ENCODE data around the gene RSAD2.
"Not testable (repeated sequence)": the region's sequence is repeated elsewhere in the genome, so short reads cannot be mapped to it uniquely, and the experiment has no call there.

The RSAD2 gene

GRCh38 chr2:6928452-6928851 lies 50.9 kb downstream of the RSAD2 start:
- DNase-seq: no peak

GRCh38 chr2:6929196-6929819 lies 51.7 kb downstream of the RSAD2 start:
- DNase-seq: no peak

DNA sequence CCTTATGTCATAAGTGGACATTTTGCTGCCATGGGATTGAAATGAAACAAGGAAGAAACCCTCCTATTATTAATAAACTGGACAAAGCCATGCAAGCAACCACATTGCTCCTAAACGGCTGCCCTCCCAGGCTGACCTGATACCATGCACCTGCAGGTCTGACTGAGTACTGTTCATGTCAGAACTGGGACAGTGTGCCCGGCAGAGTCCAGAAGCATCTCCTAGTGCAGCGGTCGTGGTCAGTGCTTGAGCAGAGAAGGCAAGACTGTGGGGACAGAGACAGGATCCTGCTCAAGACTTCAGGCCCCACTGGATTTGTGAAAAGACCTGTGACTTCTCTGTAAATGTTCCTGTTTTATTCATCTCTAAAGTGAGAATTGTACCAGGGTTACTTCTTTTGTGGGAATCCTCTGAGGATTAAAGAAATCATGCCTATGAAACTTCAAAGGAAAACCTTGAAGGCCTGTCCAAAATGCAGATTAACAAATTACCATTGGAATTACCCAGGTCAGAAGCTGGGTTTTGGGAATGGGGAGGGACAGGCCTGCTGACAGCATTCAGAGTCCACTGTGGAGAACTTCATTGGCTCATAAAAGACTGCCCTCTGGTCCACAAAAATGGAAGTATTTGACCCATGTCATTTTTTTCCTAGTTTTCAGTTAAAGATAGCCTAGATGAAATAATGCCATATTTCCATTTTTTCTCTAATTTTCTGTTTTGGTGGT lies 53.5 kb downstream of the RSAD2 start:
- DNase-seq: no peak

- no peak for DNase-seq
Measured at GRCh38 chr2:6931753-6932152, 54.2 kb downstream of the RSAD2 start.

- DNase-seq: no peak
Measured at GRCh38 chr2:6932206-6932605, 54.6 kb downstream of the RSAD2 start.

DNA sequence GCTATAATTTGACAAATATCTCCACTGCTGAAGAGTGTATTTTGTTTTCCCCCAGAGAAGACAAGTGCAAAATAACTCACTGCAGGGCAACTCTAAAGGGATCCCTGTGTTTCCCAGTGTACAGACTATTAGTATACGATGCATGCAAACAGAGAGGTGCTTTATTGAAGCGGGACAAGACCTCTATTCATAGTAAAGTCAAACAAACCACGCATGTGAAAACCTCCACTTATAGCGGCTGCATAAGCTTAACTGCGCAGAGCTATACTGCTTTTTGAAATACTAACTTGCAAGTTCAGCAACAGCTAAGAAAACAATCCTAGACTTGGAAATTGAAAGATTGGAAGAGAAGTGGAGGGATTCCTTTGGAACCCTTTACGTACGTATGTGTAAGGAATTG lies 55.3 kb downstream of the RSAD2 start:
- no peak for DNase-seq

DNA sequence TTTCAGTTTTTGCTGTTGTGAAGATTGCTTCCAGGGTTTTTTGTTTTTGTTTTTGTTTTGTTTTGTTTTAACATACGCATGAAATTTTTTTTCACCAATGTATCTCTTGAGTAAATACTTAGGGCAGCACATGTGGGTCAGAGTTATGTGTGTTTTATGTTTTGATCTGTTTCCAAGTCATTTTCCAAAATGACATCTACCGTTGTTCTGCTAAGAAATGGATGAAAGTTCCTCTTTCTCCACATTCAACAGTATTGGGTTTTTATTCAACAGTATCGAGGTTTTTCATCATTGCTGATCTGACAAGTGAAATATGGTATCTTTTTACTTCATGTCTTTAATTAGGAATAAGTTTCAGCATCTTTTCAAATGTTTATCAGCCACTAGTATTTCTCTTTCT lies 56.3 kb downstream of the RSAD2 start:
- DNase-seq: no peak

DNA sequence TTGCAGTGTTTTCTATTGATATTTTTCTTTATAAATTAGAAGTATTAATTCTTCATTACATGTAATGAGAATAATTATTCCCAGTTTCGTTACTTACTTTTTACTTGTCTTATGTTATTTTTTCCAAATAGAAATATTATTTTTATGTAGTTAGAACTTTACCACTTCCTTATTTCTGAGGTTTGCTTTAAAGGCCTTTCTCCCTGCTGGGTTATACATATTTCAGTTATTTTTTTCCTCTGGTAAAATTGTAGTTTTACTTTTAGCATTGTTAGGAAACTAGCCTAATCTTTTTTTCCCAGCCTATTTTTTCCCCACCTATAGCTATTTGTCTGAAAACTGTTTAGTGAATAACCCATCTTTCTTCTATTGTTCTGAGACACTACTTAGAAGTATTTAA lies 56.8 kb downstream of the RSAD2 start:
- no peak for DNase-seq

DNA sequence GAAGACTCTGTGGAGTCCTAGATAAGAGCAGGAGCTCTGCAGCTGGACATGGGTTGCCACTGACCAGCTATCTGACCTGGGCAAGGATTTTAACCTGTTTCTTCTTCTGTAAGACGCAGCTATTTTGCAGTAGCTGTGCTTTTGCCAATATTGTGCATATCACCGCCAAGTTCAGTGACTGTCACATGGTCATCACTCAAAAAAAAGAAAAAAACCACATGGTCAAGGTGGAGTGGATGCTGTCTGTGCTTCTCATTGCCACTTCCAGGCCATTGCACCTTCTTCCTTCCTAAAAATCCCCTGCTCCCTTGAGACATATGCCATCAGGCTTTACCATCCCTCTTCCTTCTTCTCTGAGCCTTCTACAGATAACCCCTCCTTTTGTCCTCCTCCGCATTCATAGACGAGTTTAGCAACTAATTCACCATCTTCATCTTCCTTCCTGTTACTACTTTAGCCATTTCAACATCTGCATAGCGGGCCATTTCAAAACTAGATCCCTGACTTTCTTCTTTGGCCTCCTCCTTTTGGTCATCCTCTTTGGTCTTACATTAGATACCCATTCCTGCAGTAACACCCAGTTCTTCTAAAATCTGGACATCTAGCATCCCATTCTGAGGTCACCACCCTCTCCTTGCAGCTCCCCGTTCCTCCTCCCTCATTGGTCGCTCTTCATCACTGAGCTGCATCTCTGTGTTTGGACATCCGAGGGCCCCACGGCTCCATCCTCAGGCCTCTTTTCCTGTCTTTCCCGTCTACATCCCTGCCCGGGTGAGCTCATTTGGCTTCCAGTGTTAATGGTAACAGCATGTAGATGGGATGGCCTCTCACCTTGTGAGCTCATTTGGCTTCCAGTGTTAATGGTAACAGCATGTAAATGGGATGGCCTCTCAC lies 57.4 kb downstream of the RSAD2 start:
- no peak for DNase-seq

GRCh38 chr2:6935652-6936020 lies 58.1 kb downstream of the RSAD2 start:
- not testable (repeated sequence) for DNase-seq

DNA sequence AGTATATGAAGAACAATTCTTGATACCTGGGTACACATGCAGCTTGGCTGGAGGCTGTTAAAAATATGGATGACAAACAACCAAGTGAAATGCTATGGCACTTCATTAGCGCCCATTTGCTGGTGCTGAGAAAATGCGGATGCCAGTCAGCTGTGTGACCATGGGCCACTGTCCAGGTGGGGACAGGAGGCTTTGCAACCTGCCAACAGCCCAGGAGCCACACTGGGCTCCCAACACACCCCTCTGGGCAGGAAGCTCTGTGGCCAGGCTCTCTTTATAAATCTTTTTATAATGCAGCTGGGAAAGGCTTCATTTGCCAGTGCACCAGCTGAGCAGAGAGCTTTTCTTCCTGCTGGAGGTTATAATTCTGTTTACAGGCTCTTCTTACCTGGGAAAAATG lies 59.6 kb downstream of the RSAD2 start:
- no peak for DNase-seq

DNA sequence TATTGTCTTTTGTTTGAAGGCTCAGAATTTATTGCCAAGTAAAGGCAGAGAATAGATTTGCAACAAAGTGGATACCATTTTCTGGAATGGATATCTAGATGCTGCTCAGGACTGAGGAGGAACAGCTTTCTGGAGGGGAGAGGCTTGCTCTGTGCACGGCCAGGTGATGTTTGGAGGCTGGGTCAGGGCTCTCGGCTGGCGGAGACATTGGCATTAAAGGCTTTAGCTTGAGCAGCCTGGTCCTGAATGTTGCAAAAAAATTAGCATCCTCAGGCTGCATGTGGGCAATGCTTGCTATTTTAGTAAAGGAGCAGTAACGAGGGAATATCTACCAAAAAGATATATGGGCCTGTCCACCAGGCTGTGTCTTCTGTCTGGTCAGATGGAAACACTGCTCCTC lies 60.0 kb downstream of the RSAD2 start:
- DNase-seq: no peak

DNA sequence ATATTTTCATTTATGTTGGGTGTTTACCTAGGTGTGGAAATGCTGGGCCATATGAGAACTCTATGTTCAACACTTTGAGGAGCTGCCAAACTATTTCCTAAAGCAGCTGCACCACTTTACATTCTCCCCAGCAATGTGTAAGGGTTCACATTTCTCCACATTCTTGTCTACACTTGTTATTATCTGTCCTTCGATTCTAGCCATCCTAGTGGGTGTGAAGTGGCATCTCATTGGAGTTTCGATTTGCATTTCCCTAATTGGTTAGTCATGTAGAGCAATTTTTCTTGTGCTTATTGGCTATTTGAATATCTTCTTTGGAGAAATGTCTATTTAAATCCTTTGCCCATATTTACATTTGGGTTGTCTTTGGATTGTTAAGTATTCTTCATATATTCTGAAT lies 61.5 kb downstream of the RSAD2 start:
- no peak for DNase-seq

- no peak for DNase-seq
Measured at GRCh38 chr2:6940820-6941219, 63.2 kb downstream of the RSAD2 start.

DNA sequence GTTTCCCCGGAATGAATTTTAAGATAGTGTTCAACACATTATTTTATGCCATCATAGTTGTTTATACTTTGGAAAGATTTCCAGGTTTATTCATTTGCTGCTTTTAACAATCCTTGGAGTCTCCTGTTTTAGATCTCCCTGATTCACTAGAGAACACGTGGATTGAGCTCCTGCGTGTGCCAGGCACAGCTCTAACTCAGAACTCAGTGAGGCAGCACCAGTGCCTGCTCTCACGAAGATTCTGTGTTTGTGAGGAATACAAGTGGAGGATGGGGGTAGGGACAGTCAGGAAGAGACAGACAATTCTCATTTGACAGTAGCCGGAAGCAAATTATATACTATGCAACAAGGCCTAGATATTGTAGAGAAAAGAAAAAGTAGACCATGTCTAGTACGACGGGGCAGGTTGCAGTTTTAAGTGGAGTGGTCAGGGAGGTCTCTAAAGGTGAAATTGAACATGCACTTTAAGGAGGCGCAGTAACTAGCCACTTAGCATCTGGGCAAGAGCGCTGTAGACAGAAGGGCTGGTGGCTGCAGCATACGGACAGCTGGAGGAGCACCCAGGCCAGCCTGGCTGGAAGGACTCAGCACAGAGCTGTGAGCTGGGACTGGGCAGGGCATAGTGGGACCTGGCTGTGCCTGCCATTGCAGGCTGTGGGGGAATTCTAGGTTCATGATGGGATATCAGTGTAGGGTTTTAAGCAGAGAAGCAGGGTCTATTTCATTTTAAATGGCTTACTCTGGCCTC lies 63.9 kb downstream of the RSAD2 start:
- DNase-seq: no peak

DNA sequence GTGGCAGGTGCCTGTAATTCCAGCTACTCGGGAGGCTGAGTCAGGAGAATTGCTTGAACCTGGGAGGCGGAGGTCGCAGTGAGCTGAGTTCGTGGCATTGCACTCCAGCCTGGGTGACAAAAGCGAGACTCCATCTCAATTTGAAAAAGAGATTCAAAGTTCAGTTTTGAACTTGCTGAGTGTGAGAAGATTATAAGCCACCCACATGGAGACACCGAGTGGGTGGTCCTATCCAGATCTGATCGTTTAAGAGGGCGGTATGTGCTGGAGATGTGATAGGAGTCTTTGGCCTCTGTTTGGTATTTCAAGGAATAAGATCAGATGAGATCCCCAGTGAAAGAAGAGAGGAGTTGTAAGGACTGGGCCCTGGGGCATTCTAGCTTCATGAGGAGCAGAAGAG lies 65.3 kb downstream of the RSAD2 start:
- DNase-seq: no peak

GRCh38 chr2:6943523-6943922 lies 65.9 kb downstream of the RSAD2 start:
- DNase-seq: no peak

- no peak for DNase-seq
Measured at GRCh38 chr2:6943971-6944370, 66.4 kb downstream of the RSAD2 start.

DNA sequence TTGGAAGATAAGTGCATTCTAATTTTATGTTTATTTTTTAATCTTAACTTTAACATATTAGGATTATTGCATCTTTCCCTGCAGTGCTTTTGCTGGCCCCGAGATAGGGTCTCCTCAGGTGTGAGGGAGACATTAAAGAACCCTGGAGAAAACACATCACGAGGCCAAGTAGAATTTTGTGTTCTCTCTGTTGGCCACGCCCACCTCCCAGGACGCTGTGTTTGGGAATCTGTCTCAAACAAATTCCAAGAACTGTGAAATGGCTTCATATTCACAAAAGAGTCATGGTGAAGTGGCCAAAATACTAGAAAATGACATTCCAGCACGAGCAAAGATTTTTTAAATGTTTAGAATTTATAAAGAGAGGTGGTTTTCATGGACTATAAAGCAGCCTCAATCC lies 67.0 kb downstream of the RSAD2 start:
- DNase-seq: no peak

- no peak for DNase-seq
Measured at GRCh38 chr2:6945087-6945813, 67.7 kb downstream of the RSAD2 start.

DNA sequence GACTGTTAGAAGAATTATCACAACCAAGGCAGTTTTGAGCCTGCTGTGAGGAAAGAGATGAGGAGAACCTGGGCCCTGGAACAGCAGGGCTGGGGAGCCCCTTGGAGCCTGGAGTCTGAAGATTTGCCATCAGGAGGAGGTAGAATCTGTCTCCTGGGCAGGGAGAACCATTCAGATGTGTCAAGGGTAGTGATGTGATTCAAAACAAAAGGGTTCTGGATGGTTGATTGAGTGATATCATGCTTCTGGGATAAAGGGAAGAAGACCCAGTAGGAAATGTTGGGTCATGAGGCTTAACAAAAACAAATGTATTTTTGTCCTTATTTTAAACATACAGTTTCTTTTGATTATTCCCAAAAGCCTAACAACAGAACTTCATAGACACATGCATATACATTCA lies 68.2 kb downstream of the RSAD2 start:
- no peak for DNase-seq

DNA sequence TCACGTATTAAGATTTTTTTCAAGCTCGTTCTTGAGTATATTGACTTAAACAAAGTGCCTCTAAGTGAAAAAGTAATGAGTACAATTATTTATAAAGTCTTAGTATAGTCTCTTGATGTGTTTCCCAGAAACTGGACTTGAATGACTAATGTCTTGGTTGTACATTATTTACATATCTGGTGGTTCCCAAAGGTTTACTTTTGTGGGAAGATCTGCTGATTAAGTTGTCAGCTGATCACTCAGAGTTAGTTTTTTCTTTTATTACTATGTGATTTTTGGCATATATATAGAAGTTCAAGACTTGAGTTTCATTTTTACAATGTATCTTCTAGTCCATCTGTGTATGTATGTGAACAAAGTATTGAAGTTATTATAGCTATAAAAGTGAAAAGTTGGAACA lies 69.1 kb downstream of the RSAD2 start:
- no peak for DNase-seq
